Esophagus (tissue), 2 donors: ENCODE data around the gene DOCK9. TPM values are rescaled to one million over a fixed set of nuclear protein-coding genes. Genes with fewer than 3 reads are reported as not detected.

Experiments used
- H3K27ac ChIP-seq, 2 donors: one replicate each; pipeline ENCODE4 v1.5.1; 2013; ENCODE audit warnings: low read depth in 2 of 2, mild to moderate bottlenecking in 2 of 2, inconsistent platforms in 1 of 2, low read length in 1 of 2, moderate library complexity in 1 of 2
- H3K27me3 ChIP-seq, 2 donors: one replicate each; pipeline ENCODE4 v1.6.1; 2013; ENCODE audit warnings: low read length in 2 of 2, control low read depth in 1 of 2, mild to moderate bottlenecking in 1 of 2; ENCODE audit not compliant: insufficient read depth in 2 of 2, control insufficient read depth in 1 of 2
- H3K36me3 ChIP-seq, 2 donors: one replicate each; pipeline ENCODE4 v1.6.1; 2013; ENCODE audit warnings: low read length in 1 of 2; ENCODE audit not compliant: control insufficient read depth in 2 of 2, insufficient read depth in 2 of 2
- H3K4me1 ChIP-seq, 2 donors: one replicate each; pipeline ENCODE4 v1.6.1; 2013; ENCODE audit warnings: low read length in 1 of 2; ENCODE audit not compliant: control insufficient read depth in 2 of 2, insufficient read depth in 2 of 2
- H3K4me3 ChIP-seq, 2 donors: one replicate each; pipeline ENCODE4 v1.5.1; 2013; ENCODE audit warnings: low read length in 2 of 2, mild to moderate bottlenecking in 2 of 2, low read depth in 1 of 2, moderate library complexity in 1 of 2
- H3K9me3 ChIP-seq, 2 donors: one replicate each; pipeline ENCODE4 v1.6.1; 2013; ENCODE audit warnings: mild to moderate bottlenecking in 2 of 2, low read depth in 1 of 2, low read length in 1 of 2, moderate library complexity in 1 of 2; ENCODE audit not compliant: control insufficient read depth in 2 of 2, insufficient read depth in 1 of 2
- WGBS, 2 donors: extraction: QIAGEN DNeasy Blood & Tissue Kit; methylation state at CpG; one replicate each; pipeline ENCODE4 v1.1.7; 2013; 5-methylcytosine and 5-hydroxymethylcytosine counted together
- polyA plus RNA-seq, 2 donors: library from polyadenylated mRNA; stranded (reverse); fragments of 200-250 nt; gene quantifications; one replicate each; pipeline ENCODE4 v1.2.3, GENCODE V29; 2013
- donor health status: healthy with polysubstance abuse.
- donor health status: Bipolar disorder and iron deficiency.

DOCK9 gene
- polyA plus RNA-seq, 2 donors = 69.1 to 83.1 TPM

DNA sequence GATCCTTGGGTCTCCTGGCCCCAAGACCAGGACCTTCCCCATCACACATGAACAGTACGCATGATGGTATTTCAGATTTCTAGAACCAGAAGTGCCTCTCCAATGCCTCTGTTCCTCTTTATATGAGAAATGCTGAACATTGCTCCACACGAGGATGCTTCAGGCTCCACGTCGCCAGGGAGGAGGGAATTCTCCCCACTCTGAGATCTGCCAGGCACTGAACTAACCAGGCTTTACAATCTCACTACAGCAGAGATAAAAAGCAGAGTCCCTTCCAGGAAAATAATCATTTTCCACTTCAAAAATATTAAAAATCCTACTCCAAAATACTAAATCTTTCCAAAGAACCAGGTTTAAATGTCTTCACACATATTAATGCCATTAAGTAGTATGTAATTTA, 10.4 kb downstream of the DOCK9 start:
- Histone ChIP-seq H3K27me3 (no peaks in the 10 kb centered on the region), H3K27ac (no peak overlapping the region), H3K4me1 (peaks cover 4 to 7% of the 10 kb centered on the region in 2 donors), H3K36me3 (peaks cover 0 to 2% of the 10 kb centered on the region in 2 donors), H3K4me3 (no peak overlapping the region), H3K9me3 (no peaks in the 10 kb centered on the region)
- 88 to 90% methylated on average over 4 of the region's 4 CpGs for WGBS, 2 donors

DNA sequence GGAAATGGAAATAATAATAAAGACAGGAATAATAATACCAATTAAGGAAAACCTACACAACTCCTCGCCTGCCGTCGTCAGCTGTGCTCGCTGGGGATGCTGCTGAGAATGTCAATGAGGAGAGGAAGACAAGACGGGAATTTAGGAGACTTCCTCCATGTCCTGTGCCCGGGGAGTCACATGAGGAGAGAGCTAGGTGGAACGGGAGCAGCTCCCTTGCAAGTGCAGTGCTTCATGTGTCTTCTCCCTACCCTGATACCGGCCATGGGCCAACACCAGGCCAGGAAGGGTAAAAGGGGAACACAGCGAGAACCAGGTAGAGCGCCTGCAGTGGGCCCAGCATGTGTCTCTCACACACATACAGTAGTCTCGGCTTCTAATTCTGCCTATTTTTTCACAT, 11.8 kb downstream of the DOCK9 start:
- 93 to 94% methylated on average over 11 of the region's 11 CpGs for whole genome bisulfite sequencing, 2 donors
- H3K9me3 ChIP-seq = no peaks in the 10 kb centered on the region
- no peak overlapping the region for H3K27ac ChIP-seq
- no peak overlapping the region for H3K4me3 ChIP-seq
- no peaks in the 10 kb centered on the region for H3K27me3 ChIP-seq
- peaks cover 0 to 2% of the 10 kb centered on the region in 2 donors for H3K36me3 ChIP-seq
- H3K4me1 ChIP-seq = peaks cover 9 to 14% of the 10 kb centered on the region in 2 donors

DNA sequence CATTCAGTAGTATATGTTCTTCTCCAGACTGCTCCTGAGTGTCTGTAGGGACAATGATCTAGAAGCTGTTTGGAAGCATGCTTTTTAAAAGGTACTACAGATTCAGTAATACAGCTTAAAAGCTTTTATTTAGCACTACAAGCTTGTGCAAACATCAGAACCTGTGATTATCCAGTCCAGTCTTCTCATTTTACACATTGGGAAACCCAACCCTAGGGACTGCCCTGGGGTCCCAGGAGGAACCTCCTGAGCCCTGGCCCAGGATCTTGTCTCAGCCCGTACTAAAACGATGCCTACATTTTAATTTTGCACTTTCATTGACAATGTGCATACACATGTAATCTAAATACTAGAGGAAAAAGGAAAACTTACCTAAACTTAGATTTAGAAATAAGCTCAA, 12.5 kb downstream of the DOCK9 start:
- 64 to 66% methylated on average over 2 of the region's 2 CpGs for WGBS, 2 donors
- H3K27ac ChIP-seq = no peak overlapping the region

DNA sequence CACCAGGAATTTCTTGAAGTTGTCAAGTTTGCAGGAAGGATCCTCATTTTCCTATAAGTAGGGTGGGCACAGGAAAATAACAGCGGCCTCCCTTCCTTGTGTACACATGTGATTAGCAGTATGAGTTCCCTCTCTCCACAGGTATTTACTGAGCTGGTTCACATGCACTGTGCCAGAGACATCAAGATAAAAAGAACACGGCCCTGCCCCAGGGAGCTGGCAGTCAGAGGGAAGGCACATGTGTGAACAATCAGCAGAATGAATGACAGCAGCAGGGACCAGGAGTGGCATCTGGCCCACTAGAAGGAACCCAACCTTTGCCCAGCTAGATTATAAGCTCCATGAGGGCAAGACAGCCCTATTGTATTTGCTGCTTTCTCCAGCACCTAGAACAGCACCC, 13.9 kb downstream of the DOCK9 start:
- Histone ChIP-seq H3K27me3 (no peaks in the 10 kb centered on the region), H3K4me1 (peaks cover 12 to 13% of the 10 kb centered on the region in 2 donors), H3K27ac (no peak overlapping the region), H3K9me3 (no peaks in the 10 kb centered on the region), H3K36me3 (peaks cover 2% of the 10 kb centered on the region in 2 donors), H3K4me3 (no peak overlapping the region)
- WGBS, 2 donors = 40 to 64% methylated on average over 2 of the region's 2 CpGs

More for the DNA sequence above, 12.5 kb downstream of the DOCK9 start:
- H3K36me3 ChIP-seq = peaks cover 0 to 2% of the 10 kb centered on the region in 2 donors
- H3K27me3 ChIP-seq = no peaks in the 10 kb centered on the region
- no peak overlapping the region for H3K4me3 ChIP-seq
- no peaks in the 10 kb centered on the region for H3K9me3 ChIP-seq
- peaks cover 9 to 12% of the 10 kb centered on the region in 2 donors for H3K4me1 ChIP-seq

DNA sequence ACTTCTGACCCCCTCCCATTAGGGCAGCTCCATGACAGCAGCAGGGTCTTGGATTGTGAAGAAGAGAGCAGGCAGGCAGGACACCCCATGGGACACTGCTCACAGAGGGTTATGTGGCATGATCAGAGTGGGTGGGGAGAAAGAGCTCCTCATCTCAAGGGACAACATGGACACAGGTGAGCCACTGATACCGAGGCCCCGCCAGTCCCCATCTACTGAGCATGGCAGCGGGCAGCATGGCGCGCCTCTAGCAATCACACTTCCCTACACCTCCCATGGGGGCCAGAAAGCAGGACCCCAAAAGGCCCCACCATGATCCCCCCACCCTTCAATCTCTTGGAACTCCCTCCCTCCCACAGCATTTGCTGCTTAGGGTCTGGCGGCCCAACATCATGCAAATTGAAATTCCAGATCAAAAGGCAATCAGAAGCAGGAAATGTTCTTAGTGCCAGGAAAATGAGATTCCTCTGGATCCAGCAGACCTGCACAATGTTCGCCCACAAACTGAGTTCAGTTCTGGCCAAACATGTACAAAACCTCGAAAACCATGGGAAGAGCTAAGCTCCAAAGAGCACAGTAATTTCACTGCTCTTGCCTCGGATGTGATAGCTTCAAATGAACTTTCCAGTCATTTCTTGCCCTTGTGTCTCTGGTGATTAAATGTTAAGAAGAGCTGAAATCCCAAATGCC, 14.8 kb downstream of the DOCK9 start:
- no peaks in the 10 kb centered on the region for H3K9me3 ChIP-seq
- peaks cover 13 to 14% of the 10 kb centered on the region in 2 donors for H3K4me1 ChIP-seq
- WGBS, 2 donors = 84 to 86% methylated on average over 8 to 9 of the region's 9 CpGs
- peaks cover 2% of the 10 kb centered on the region in 2 donors for H3K36me3 ChIP-seq
- H3K4me3 ChIP-seq = no peak overlapping the region
- no peak overlapping the region for H3K27ac ChIP-seq
- no peaks in the 10 kb centered on the region for H3K27me3 ChIP-seq

DNA sequence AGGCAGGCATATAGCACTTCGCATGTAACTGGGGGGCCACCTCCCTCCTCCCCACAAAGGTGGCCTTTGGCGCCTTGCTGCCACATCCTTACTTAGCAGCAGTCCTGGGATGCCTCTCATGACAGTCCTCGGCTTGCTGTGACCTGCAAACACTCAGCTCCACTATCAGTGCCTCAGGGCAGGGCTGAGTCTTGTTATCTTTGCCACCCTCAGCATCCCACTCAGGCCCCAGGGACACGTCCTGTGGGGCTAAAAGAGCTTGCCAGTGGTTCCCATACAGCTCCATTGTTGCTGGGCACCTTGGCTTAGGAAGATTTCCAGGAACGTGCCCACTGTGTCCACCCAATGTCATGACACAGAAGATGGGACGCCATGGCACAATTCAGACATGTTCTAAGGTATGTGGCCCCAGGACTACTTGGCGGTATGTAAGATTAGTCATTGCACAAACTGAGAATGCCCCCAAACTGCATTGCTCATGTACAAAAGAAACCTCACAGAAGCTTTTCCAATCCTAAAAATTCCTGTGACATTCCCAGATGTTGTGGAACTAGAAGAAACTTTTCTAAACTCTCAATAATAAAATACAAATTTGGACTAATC, 16.3 kb downstream of the DOCK9 start:
- 70 to 83% methylated on average over 7 of the region's 7 CpGs for WGBS, 2 donors
- peak overlapping the region in 1 of 2 donors; percentile 24 for H3K27ac ChIP-seq
- H3K9me3 ChIP-seq = no peaks in the 10 kb centered on the region
- H3K27me3 ChIP-seq = no peaks in the 10 kb centered on the region
- H3K4me1 ChIP-seq = peaks cover 15 to 18% of the 10 kb centered on the region in 2 donors
- peaks cover 0 to 2% of the 10 kb centered on the region in 2 donors for H3K36me3 ChIP-seq
- H3K4me3 ChIP-seq = no peak overlapping the region

DNA sequence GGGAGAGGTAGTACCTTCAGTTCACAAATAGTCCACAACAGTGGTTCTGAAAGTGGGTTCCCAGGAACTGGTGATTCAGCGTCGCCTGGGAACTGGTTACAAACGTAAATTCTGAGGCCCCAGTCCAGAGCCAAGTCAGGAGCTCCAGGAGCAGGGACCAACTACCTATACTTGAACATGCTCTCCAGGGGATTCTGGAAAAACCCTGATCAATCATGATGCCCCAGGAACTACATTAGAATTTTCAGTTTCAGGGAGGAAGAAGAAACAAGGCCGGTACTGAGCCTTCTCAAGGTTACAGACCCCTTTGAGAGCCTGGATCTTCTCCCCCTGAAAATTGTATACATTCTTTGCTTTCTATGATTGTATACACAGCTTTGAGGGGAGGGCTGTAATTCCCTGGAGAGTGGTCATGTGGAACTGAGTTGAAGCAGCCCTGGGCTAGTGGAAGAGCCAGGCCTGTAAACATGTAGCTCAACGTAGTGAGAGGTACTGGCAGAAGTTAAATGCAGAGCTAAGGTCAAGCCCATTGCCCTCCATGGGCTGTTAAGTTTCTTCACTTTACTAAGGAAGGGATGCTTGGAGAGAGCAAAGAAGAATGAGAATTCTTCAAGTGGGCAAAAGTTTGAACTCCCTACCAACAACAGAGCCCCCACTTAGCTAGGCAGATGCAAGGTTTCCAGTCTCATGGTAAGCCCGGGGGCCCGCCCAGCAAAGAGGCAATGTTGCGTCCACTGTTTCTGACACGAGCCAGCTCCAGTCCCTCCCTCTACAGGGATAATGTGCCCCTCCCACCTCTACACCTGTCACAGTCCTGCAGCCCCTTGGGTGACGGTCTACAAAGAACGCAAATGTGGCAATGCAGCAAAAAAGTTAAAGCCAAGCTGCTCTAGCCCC, 17.0 kb downstream of the DOCK9 start:
- Histone ChIP-seq H3K36me3 (peaks cover 0 to 2% of the 10 kb centered on the region in 2 donors), H3K9me3 (no peaks in the 10 kb centered on the region), H3K4me1 (peaks cover 15 to 17% of the 10 kb centered on the region in 2 donors), H3K4me3 (no peak overlapping the region), H3K27ac (no peak overlapping the region), H3K27me3 (no peaks in the 10 kb centered on the region)
- WGBS, 2 donors = 85 to 91% methylated on average over 11 of the region's 11 CpGs

DNA sequence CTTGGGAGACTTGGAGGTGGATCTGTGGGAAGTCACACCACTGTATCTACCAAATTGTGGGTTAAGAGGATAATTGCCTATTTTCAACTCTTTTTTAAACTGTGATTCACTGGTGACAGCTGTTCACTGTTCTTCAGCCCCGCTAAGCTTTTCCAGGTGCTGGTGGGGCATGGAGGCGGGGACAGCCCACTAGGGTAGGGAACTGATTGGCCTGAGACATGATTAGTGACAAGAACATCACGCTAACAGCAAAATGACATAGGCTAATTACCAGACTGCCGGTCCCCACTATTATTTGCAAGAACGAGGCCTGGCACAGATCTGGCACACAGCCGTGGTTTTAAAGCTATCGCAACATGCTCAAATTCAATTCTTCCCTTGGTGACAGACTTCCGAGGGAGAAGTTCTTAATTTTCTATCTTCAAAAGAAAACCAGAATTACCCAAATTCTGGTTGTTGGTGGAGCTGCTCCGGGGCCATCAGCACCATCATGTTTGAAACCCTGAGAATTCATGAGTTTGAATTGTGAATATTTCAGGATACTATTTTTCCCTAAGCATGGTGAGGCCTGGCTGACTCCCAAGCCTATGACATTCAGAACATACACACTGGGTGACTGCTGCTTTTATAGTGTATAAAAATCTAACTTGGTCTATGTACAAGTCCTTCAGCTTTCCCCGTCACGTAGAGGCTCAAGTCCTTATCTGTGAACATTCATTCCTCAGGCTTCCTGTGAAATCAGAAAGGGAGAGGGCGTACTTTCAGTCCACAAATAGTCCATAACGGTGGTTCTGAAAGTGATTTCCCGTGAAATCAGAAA, 17.9 kb downstream of the DOCK9 start:
- Histone ChIP-seq H3K27ac (peak overlapping the region in 1 of 2 donors; percentile 16), H3K9me3 (no peaks in the 10 kb centered on the region), H3K27me3 (no peaks in the 10 kb centered on the region), H3K36me3 (peaks cover 0 to 2% of the 10 kb centered on the region in 2 donors), H3K4me3 (no peak overlapping the region), H3K4me1 (peaks cover 15 to 17% of the 10 kb centered on the region in 2 donors)
- WGBS, 2 donors = 88 to 90% methylated on average over 14 of the region's 14 CpGs

DNA sequence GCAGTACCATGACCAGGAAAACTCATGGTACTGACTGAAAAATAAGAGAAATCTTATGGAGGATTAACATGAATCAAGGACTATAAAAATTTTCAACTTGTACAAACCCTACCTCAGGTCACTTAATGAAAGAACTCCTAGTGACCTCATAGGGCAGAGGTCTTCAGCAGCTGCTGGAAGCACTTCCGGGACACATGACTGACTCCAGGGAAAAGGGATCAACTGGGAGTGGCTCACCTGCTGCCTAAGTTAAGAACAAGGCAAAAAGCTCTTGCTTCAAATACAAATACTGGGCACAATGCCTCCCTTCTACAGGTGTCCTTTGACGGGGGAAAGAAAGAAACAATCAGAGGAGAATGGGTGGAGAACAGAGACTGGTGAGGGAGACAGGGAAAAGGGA, 18.6 kb downstream of the DOCK9 start:
- Histone ChIP-seq H3K36me3 (peaks cover 0 to 3% of the 10 kb centered on the region in 2 donors), H3K27ac (peak overlapping the region in 1 of 2 donors; percentile 40), H3K9me3 (no peaks in the 10 kb centered on the region), H3K27me3 (no peaks in the 10 kb centered on the region), H3K4me3 (no peak overlapping the region), H3K4me1 (peaks cover 13 to 17% of the 10 kb centered on the region in 2 donors)
- WGBS, 2 donors = 57 to 66% methylated on average over 2 of the region's 2 CpGs
